HepG2 (cell line): ENCODE measurements around the gene IQCC. TPM values are rescaled to one million over a fixed set of nuclear protein-coding genes. Genes with fewer than 3 reads are reported as not detected.

Source experiments
- AGO2 ChIP-seq: fragments of 200-400 bp; formaldehyde crosslinking; optimal IDR thresholded peaks from 2 replicates; pipeline ENCODE3; 2017; ENCODE audit warnings: mild to moderate bottlenecking, low read depth, low read length, moderate library complexity
- ARNTL ChIP-seq: sonication (generic); formaldehyde crosslinking; IDR thresholded peaks from 2 replicates; pipeline ENCODE4 v1.4.0; 2020; ENCODE audit warnings: mild to moderate bottlenecking, missing genetic modification reagents
- ATF1 ChIP-seq: IDR thresholded peaks from 2 replicates; pipeline ENCODE4 v1.6.1; 2016; ENCODE audit warnings: mild to moderate bottlenecking, control low read depth
- DNMT3B ChIP-seq: conservative IDR thresholded peaks from 2 replicates; pipeline ENCODE4 v1.6.1; 2016; ENCODE audit warnings: missing biosample characterization, control low read depth
- ETV6 ChIP-seq: sonication (generic); formaldehyde crosslinking; conservative IDR thresholded peaks from 2 replicates; pipeline ENCODE4 v1.4.0; 2020; ENCODE audit warnings: missing genetic modification reagents
- GMEB2 ChIP-seq: IDR thresholded peaks from 2 replicates; pipeline ENCODE4 v1.6.1; 2016; ENCODE audit warnings: missing biosample characterization, missing genetic modification reagents, low read depth
- HCFC1 ChIP-seq: fragments of 150-350 bp; IDR thresholded peaks from 2 replicates; pipeline ENCODE4 v1.6.1; 2014; ENCODE audit warnings: low read depth, low read length
- HMGXB4 ChIP-seq, 2 experiments: sonication (generic) in 1 of 2; formaldehyde crosslinking in 1 of 2; IDR thresholded peaks; 2 replicates each; pipeline versions ENCODE4 v1.4.0 to v1.6.1; 2018 to 2020; ENCODE audit warnings: missing genetic modification reagents in 2 of 2, borderline replicate concordance in 1 of 2, low read depth in 1 of 2, mild to moderate bottlenecking in 1 of 2, missing biosample characterization in 1 of 2
- KLF11 ChIP-seq: IDR thresholded peaks from 2 replicates; pipeline ENCODE4 v1.6.1; 2016; ENCODE audit warnings: missing compliant biosample characterization
- MED13 ChIP-seq: sonication (generic); formaldehyde crosslinking; IDR thresholded peaks from 2 replicates; pipeline ENCODE4 v1.5.0; 2020; ENCODE audit warnings: missing genetic modification reagents
- MYNN ChIP-seq: sonication (generic); formaldehyde crosslinking; IDR thresholded peaks from 2 replicates; pipeline ENCODE4 v1.4.0; 2020; ENCODE audit warnings: mild to moderate bottlenecking, low read depth, missing genetic modification reagents
- PHF5A ChIP-seq: IDR thresholded peaks from one replicate; pipeline ENCODE4 v1.6.1; 2018; ENCODE audit warnings: low read depth, missing genetic modification reagents; ENCODE audit not compliant: unreplicated experiment
- PLRG1 ChIP-seq: fragments of 450-650 bp; conservative IDR thresholded peaks from 2 replicates; pipeline ENCODE4 v1.6.1; 2016
- SMAD9 ChIP-seq: sonication (generic); formaldehyde crosslinking; IDR thresholded peaks from 2 replicates; pipeline ENCODE4 v1.5.1; 2020; ENCODE audit warnings: mild to moderate bottlenecking, missing genetic modification reagents
- TBL1XR1 ChIP-seq: fragments of 150-350 bp; IDR thresholded peaks from 2 replicates; pipeline ENCODE4 v1.6.1; 2014; ENCODE audit warnings: borderline replicate concordance, low read length; ENCODE audit not compliant: partially characterized antibody
- UBTF ChIP-seq: sonication (generic); formaldehyde crosslinking; IDR thresholded peaks from 2 replicates; pipeline ENCODE4 v1.4.0; 2020; ENCODE audit warnings: mild to moderate bottlenecking, missing genetic modification reagents
- ZBTB49 ChIP-seq: sonication (generic); formaldehyde crosslinking; IDR thresholded peaks from 2 replicates; pipeline ENCODE4 v1.4.0; 2020; ENCODE audit warnings: missing genetic modification reagents, borderline replicate concordance
- ZNF530 ChIP-seq: sonication (generic); formaldehyde crosslinking; IDR thresholded peaks from 2 replicates; pipeline ENCODE4 v1.5.0; 2020; ENCODE audit warnings: low read depth, mild to moderate bottlenecking, missing genetic modification reagents
- polyA plus RNA-seq, 8 experiments: library from polyadenylated mRNA; depleted of rRNA in 3 of 8; stranded (reverse) in 7 of 8; unstranded in 1 of 8; fragments of >200 nt; fragmentation: Illumina TruSeq in 4 of 8; extraction: Trizol in 4 of 8; gene quantifications; 2 replicates each; pipeline versions ENCODE4 v1.2.1 to v1.2.3, GENCODE V29; 2011 to 2016; ENCODE audit warnings: low read depth in 4 of 8, missing spikeins in 1 of 8, mixed read lengths in 1 of 8; ENCODE audit not compliant: insufficient read depth in 1 of 8
- total RNA-seq, 5 experiments: library from RNA; depleted of rRNA; stranded (reverse); fragments of >200 nt; fragmentation: Illumina TruSeq; extraction: Trizol; gene quantifications; 2 replicates each; pipeline ENCODE4 v1.2.3, GENCODE V29; 2016; ENCODE audit warnings: low read depth in 1 of 5
- TF ChIP-seq, protein P1 (sequence below): sonication (generic); formaldehyde crosslinking; IDR thresholded peaks from 2 replicates; pipeline ENCODE4 v1.4.0; 2020; ENCODE audit warnings: missing genetic modification reagents

IQCC gene
- total and polyA plus RNA-seq, 2 of the 13 experiments (the other 11 are each of a cell fraction or from before 2014, with no cell fraction given), result 1.7 to 3.0 TPM

- TF ChIP-seq, protein P1, sequence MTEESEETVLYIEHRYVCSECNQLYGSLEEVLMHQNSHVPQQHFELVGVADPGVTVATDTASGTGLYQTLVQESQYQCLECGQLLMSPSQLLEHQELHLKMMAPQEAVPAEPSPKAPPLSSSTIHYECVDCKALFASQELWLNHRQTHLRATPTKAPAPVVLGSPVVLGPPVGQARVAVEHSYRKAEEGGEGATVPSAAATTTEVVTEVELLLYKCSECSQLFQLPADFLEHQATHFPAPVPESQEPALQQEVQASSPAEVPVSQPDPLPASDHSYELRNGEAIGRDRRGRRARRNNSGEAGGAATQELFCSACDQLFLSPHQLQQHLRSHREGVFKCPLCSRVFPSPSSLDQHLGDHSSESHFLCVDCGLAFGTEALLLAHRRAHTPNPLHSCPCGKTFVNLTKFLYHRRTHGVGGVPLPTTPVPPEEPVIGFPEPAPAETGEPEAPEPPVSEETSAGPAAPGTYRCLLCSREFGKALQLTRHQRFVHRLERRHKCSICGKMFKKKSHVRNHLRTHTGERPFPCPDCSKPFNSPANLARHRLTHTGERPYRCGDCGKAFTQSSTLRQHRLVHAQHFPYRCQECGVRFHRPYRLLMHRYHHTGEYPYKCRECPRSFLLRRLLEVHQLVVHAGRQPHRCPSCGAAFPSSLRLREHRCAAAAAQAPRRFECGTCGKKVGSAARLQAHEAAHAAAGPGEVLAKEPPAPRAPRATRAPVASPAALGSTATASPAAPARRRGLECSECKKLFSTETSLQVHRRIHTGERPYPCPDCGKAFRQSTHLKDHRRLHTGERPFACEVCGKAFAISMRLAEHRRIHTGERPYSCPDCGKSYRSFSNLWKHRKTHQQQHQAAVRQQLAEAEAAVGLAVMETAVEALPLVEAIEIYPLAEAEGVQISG (CRISPR knock-in tag), result peak; percentile 66
- TF ChIP-seq TBL1XR1 (no peak), KLF11 (CRISPR knock-in tag) (no peak), ARNTL (peak; percentile 44; the same call in 1 of the 2 replicates), ZBTB49 (CRISPR knock-in tag) (no peak), MYNN (CRISPR knock-in tag) (no peak), ATF1 (CRISPR knock-in tag) (no peak), MED13 (CRISPR knock-in tag) (no peak), PLRG1 (no peak), UBTF (CRISPR knock-in tag) (peak; percentile 55), GMEB2 (CRISPR knock-in tag) (no peak), AGO2 (no peak), PHF5A (CRISPR knock-in tag) (no peak), DNMT3B (CRISPR knock-in tag) (no peak), ETV6 (CRISPR knock-in tag) (no peak; the same call in 1 of the 2 replicates), ZNF530 (no peak), HMGXB4 (CRISPR knock-in tag; IDR thresholded peaks at IDR 0.05; ENCODE audit: borderline replicate concordance in 1 of 2, low read depth in 1 of 2) (peak; percentile 31 to 70; a peak in 2 of 4 replicates), HCFC1 (no peak), SMAD9 (peak; percentile 62; the same call in 1 of the 2 replicates)
These were observed 35.7 kb downstream of the IQCC start (continued) for GRCh38 chr1:32241001-32241763.
